Measurements from ENCODE around the gene ZNF611. TPM values are rescaled to one million over a fixed set of nuclear protein-coding genes. Genes with fewer than 3 reads are reported as not detected.
"Not testable (repeated sequence)": the region's sequence is repeated elsewhere in the genome, so short reads cannot be mapped to it uniquely, and the experiment has no call there.

Gene ZNF611
- total RNA-seq, 1 experiment from 2014 or later: 25.5 TPM

DNA sequence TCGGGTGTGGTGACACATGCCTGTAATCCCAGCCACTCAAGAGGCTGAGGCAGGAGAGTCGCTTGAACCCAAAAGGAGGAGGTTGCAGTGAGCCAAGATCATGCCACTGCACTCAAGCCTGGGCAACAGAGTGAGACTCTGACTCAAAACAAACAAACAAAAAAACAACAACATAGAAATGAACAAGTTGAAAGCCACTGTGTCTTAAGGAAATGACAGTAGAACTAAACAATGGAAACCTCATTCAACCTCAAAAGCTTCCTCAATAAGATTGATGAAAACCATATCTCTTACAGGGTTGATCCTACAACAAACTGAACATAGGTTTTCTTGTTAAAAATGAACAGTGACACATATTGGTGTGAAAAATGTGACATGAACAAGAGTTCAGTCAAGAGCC lies 21.8 kb downstream of the ZNF611 start:
- H4K20me1 ChIP-seq (ENCODE audit: insufficient read depth); BruUV-seq (replicated peaks); intact Hi-C loops (cut with micrococcal nuclease; ENCODE audit: unreplicated experiment); H3K4me2 ChIP-seq; POLR2A ChIA-PET (ENCODE audit: unreplicated experiment); CTCF ChIA-PET; H3K27ac ChIP-seq; H3K79me2 ChIP-seq (ENCODE audit: low read depth); H3K4me3 ChIP-seq; H2AFZ ChIP-seq; H3F3A ChIP-seq (ENCODE audit: insufficient read depth, low read depth); H3K9me2 ChIP-seq (ENCODE audit: insufficient read depth); DNase-seq; H3K4me1 ChIP-seq (replicated peaks; ENCODE audit: insufficient read depth); H3K27me3 ChIP-seq (ENCODE audit: insufficient read depth, low read depth): not testable (repeated sequence)
- H3K36me3 ChIP-seq (ENCODE audit: low read depth): peaks cover 38% of the 10 kb centered on the region
- H3K9me3 ChIP-seq (ENCODE audit: insufficient read depth, low read depth): peaks cover 28% of the 10 kb centered on the region

DNA sequence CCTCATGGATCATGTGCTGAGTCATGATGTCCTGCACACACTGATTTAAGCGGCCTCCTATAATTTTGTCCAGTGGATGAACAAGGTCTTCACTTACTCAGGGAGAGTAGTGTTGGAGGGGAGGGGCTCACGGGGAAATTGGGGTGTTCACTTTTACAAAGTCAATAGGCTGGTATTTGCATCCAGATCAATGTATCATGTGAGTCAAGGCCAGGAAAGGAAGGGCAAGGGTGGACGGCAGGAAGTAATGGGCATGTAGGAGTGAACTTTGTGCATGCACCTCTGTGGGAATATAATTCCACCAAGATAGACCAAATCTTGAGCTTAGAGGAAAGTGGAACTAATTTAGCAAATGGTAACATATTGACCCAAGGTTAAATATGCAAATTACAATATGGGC lies 23.2 kb downstream of the ZNF611 start:
- H3K4me2 ChIP-seq; H3K9me2 ChIP-seq (ENCODE audit: insufficient read depth); H3K27me3 ChIP-seq (ENCODE audit: insufficient read depth, low read depth); BruUV-seq (replicated peaks); H2AFZ ChIP-seq; H4K20me1 ChIP-seq (ENCODE audit: insufficient read depth); CTCF ChIA-PET; H3F3A ChIP-seq (ENCODE audit: insufficient read depth, low read depth); POLR2A ChIA-PET (ENCODE audit: unreplicated experiment); H3K79me2 ChIP-seq (ENCODE audit: low read depth); H3K27ac ChIP-seq; intact Hi-C loops (cut with micrococcal nuclease; ENCODE audit: unreplicated experiment); H3K4me1 ChIP-seq (replicated peaks; ENCODE audit: insufficient read depth); DNase-seq; H3K4me3 ChIP-seq: not testable (repeated sequence)
- peaks cover 37% of the 10 kb centered on the region for H3K9me3 ChIP-seq (ENCODE audit: insufficient read depth, low read depth)
- H3K36me3 ChIP-seq (ENCODE audit: low read depth): peaks cover 47% of the 10 kb centered on the region

DNA sequence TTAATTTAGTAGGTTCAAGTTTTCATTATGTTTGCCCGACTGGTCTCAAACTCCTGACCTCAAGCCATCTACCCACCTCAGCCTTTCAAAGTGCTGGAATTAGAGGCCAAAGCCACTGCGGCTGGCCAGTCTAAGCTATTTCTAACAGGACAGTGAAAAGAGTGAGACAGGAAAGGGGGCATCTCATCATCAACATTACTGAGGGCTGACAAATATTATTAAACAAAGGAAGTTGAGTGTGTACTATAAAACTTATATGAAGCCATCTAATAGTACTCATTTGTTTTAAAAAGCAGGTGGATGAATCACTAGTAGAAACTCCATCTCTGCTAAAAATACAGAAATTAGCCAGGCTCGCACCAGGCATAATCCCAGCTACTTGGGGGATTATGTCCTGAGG lies 24.3 kb downstream of the ZNF611 start:
- BruUV-seq (replicated peaks): no TSS peak

DNA sequence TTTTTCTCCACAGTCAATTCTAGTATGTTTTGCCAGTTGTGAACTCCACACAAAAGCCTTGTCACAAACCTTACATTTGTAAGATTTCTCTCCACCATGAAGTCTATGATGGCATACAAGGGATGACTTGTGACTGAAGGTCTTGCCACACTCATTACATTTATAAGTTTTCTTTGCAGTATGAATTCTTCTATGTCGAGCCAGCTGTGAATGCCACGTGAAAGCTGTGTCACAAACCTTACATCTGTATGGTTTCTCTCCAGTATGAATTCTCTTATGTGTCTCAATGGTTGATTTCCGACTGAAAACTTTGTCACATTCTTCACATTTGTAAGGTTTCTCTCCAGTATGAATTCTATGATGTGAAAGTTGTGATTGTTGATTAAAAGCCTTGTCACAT lies 29.2 kb downstream of the ZNF611 start:
- H3K9me3 ChIP-seq (ENCODE audit: insufficient read depth, low read depth): peaks cover 65% of the 10 kb centered on the region
- not testable (repeated sequence) for DNase-seq

More for the DNA sequence above, 24.3 kb downstream of the ZNF611 start:
- Histone ChIP-seq H3K4me2 (no peak overlapping the region), H3K9me2 (ENCODE audit: insufficient read depth) (no peaks in the 10 kb centered on the region), H3K79me2 (ENCODE audit: low read depth) (no peaks in the 10 kb centered on the region), H3F3A (ENCODE audit: insufficient read depth, low read depth) (no peaks in the 10 kb centered on the region), H3K9me3 (ENCODE audit: insufficient read depth, low read depth) (peaks cover 48% of the 10 kb centered on the region), H3K4me3 (no peak overlapping the region), H4K20me1 (ENCODE audit: insufficient read depth) (no peaks in the 10 kb centered on the region), H3K4me1 (replicated peaks; ENCODE audit: insufficient read depth) (no peaks in the 10 kb centered on the region), H3K36me3 (ENCODE audit: low read depth) (peaks cover 57% of the 10 kb centered on the region), H3K27ac (no peak overlapping the region), H2AFZ (no peak overlapping the region), H3K27me3 (ENCODE audit: insufficient read depth, low read depth) (no peaks in the 10 kb centered on the region)
- TF ChIP-seq, protein P1, sequence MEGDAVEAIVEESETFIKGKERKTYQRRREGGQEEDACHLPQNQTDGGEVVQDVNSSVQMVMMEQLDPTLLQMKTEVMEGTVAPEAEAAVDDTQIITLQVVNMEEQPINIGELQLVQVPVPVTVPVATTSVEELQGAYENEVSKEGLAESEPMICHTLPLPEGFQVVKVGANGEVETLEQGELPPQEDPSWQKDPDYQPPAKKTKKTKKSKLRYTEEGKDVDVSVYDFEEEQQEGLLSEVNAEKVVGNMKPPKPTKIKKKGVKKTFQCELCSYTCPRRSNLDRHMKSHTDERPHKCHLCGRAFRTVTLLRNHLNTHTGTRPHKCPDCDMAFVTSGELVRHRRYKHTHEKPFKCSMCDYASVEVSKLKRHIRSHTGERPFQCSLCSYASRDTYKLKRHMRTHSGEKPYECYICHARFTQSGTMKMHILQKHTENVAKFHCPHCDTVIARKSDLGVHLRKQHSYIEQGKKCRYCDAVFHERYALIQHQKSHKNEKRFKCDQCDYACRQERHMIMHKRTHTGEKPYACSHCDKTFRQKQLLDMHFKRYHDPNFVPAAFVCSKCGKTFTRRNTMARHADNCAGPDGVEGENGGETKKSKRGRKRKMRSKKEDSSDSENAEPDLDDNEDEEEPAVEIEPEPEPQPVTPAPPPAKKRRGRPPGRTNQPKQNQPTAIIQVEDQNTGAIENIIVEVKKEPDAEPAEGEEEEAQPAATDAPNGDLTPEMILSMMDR (conservative IDR thresholded peaks at IDR 0.05): no peak
- no peak for TF ChIP-seq EZH2 (IDR thresholded peaks at IDR 0.05; ENCODE audit: low read depth)
- DNase-seq: no peak
- CTCF ChIA-PET: no interaction called here
- intact Hi-C loops (cut with micrococcal nuclease; ENCODE audit: unreplicated experiment): no loop called here
- POLR2A ChIA-PET (ENCODE audit: unreplicated experiment): no interaction called here

DNA sequence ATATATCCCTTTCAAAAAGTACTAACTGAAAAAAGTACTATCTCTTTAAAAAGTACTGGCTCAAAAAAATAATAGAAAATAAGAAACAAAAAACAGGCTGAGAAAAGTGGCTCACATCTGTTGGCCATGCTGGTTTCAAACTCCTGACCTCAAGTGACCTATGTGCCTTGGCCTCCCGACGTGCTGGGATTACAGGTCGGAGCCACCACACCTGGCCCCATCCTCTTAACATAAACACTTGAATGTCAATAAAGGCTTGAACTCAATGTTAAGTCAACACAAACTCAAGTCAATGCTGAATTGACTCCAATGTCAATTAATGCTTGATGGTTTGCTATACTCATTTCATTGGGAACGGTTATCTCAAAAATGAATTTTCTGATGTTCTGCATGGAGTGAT lies 30.9 kb downstream of the ZNF611 start:
- Histone ChIP-seq H2AFZ (no peak overlapping the region), H3K36me3 (ENCODE audit: low read depth) (peaks cover 27% of the 10 kb centered on the region), H3K9me3 (ENCODE audit: insufficient read depth, low read depth) (peaks cover 71% of the 10 kb centered on the region), H3K4me2 (no peak overlapping the region), H3F3A (ENCODE audit: insufficient read depth, low read depth) (no peaks in the 10 kb centered on the region; the same call in 1 of the 2 replicates), H3K79me2 (ENCODE audit: low read depth) (no peaks in the 10 kb centered on the region), H3K4me1 (replicated peaks; ENCODE audit: insufficient read depth) (no peaks in the 10 kb centered on the region), H3K9me2 (ENCODE audit: insufficient read depth) (no peaks in the 10 kb centered on the region), H4K20me1 (ENCODE audit: insufficient read depth) (no peaks in the 10 kb centered on the region), H3K27me3 (ENCODE audit: insufficient read depth, low read depth) (no peaks in the 10 kb centered on the region), H3K27ac (no peak overlapping the region), H3K4me3 (no peak overlapping the region)
- CTCF ChIA-PET: no interaction called here
- no peak for DNase-seq
- no peak for TF ChIP-seq EZH2 (IDR thresholded peaks at IDR 0.05; ENCODE audit: low read depth)
- TF ChIP-seq, protein P1 (conservative IDR thresholded peaks at IDR 0.05): no peak
- TSS peak; percentile 7 for BruUV-seq (replicated peaks)
- POLR2A ChIA-PET (ENCODE audit: unreplicated experiment): no interaction called here
- intact Hi-C loops (cut with micrococcal nuclease; ENCODE audit: unreplicated experiment): no loop called here

More for the DNA sequence above, 29.2 kb downstream of the ZNF611 start:
- H3K4me2 ChIP-seq; intact Hi-C loops (cut with micrococcal nuclease; ENCODE audit: unreplicated experiment); H3K4me3 ChIP-seq; POLR2A ChIA-PET (ENCODE audit: unreplicated experiment); H3K79me2 ChIP-seq (ENCODE audit: low read depth); CTCF ChIA-PET; H3K9me2 ChIP-seq (ENCODE audit: insufficient read depth); H3K27ac ChIP-seq; H3F3A ChIP-seq (ENCODE audit: insufficient read depth, low read depth); H3K4me1 ChIP-seq (replicated peaks; ENCODE audit: insufficient read depth); BruUV-seq (replicated peaks); H2AFZ ChIP-seq; H3K27me3 ChIP-seq (ENCODE audit: insufficient read depth, low read depth); H4K20me1 ChIP-seq (ENCODE audit: insufficient read depth): not testable (repeated sequence)
- peaks cover 38% of the 10 kb centered on the region for H3K36me3 ChIP-seq (ENCODE audit: low read depth)
